ENCODE measurements around the gene VARS1. TPM values are rescaled to one million over a fixed set of nuclear protein-coding genes. Genes with fewer than 3 reads are reported as not detected.
A peak's percentile ranks its signal among the peaks of the same experiment; 100 is the strongest.

VARS1 gene
- total RNA-seq, 1 experiment from 2014 or later = 89.8 TPM

DNA sequence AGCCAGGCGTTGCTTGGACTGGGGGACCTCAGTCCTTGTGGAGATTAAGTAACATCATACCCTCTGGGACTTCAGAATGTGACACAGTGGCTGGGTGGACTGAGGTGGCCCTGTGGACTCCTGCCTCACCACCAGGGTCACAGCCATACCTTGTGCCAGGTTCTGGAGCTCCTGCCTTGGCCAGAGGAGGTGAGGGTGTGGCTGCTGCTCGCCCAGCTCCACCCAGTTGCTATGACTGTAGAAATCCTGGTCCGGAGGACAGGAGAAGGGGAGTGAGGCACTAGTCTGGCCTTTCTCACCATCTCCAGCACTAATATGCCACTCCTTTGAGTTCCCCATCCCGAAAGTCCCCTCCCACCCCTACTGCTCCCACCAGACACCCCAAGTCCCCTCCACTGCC is 20.4 kb downstream of the VARS1 start:
- peak; percentile 36 for ATAC-seq
- intact Hi-C loops (cut with micrococcal nuclease) = no loop called here
- peak; percentile 54 for DNase-seq
- Histone ChIP-seq H3K79me2 (ENCODE audit: low read length) (no peaks in the 10 kb centered on the region), H2AFZ (ENCODE audit: low read length) (no peak overlapping the region), H3K4me2 (ENCODE audit: low read length) (no peak overlapping the region), H3K27ac (ENCODE audit: low read length) (no peak overlapping the region; the same call in 1 of the 2 replicates), H3F3A (ENCODE audit: low read length, unreplicated experiment) (peaks cover 3% of the 10 kb centered on the region), H3K4me1 (ENCODE audit: insufficient read depth, low read length) (peaks cover 29% of the 10 kb centered on the region), H3K27me3 (ENCODE audit: low read length) (no peaks in the 10 kb centered on the region), H3K4me3 (ENCODE audit: low read length) (no peak overlapping the region), H4K20me1 (ENCODE audit: low read length) (no peaks in the 10 kb centered on the region), H3K9me2 (replicated peaks; ENCODE audit: low read length) (no peaks in the 10 kb centered on the region), H3K9me3 (ENCODE audit: low read length) (no peaks in the 10 kb centered on the region), H3K9ac (ENCODE audit: low read length) (no peak overlapping the region), H3K36me3 (ENCODE audit: low read depth, low read length) (peaks cover 18% of the 10 kb centered on the region; the same call in 1 of the 2 replicates)
- BruUV-seq (replicated peaks) = no TSS peak
- TF ChIP-seq EZH2phosphoT487 (IDR thresholded peaks at IDR 0.05; ENCODE audit: borderline replicate concordance, low read length) = no peak
- ChIA-PET POLR2A (ENCODE audit: unreplicated experiment) (interaction anchor here (0.6 kb wide), 1 partner anchor 52 kb away, joined by 3 read pairs; the partner anchor contains the start of gene HSPA1B), CTCF (interaction anchor here (0.7 to 0.9 kb wide), 2 partner anchors 40 to 52 kb away, joined by 3 read pairs; partner anchors contain the start of gene HSPA1A)

DNA sequence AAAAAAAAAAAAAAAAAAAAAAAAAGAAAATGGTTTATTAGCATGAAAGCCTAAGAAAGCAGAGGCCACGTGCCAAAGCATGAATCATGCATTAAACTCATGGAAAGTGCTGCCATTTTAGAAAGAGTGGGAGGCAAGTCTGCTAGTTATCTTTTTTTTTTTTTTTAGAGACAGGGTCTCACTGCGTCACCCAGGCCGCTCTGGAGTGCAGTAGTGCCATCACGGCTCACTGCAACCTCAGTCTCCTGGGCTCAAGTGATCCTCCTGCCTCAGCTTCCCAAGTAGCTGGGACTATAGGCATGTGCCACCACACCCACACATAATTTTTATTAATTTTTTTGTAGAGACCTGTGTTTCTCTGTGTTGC is 23.6 kb downstream of the VARS1 start:
- no TSS peak for BruUV-seq (replicated peaks)

DNA sequence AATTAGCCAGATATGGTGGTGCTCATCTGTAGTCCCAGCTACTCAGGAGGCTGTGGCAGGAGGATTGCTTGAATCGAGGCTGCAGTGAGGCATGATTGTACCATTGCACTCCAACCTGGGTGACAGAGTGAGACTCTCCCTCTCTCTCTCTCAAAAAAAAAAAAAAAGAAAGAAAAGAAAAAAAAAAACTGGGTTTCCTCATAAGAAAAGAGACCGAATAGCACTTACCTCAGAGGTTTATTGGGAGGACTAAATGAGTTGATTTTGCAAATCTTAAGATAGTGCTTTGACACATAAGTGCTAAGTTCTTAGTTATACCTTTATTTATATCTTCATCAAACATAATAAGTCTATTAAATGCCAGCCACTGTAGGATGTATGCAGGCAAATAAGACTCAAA is 24.7 kb downstream of the VARS1 start:
- POLR2A ChIA-PET (ENCODE audit: unreplicated experiment) = interaction anchor here (0.6 to 0.7 kb wide), 2 partner anchors 18 to 44 kb away, joined by 3 read pairs; partner anchors contain the start of gene HSPA1L

More for the DNA sequence above, 23.6 kb downstream of the VARS1 start:
- Histone ChIP-seq H3K27me3 (ENCODE audit: low read length) (no peaks in the 10 kb centered on the region), H3K9me3 (ENCODE audit: low read length) (no peaks in the 10 kb centered on the region), H3K9ac (ENCODE audit: low read length) (no peak overlapping the region), H3K36me3 (ENCODE audit: low read depth, low read length) (peaks cover 2% of the 10 kb centered on the region; the same call in 1 of the 2 replicates), H4K20me1 (ENCODE audit: low read length) (no peaks in the 10 kb centered on the region), H3K4me2 (ENCODE audit: low read length) (no peak overlapping the region), H3F3A (ENCODE audit: low read length, unreplicated experiment) (no peaks in the 10 kb centered on the region), H3K4me1 (ENCODE audit: insufficient read depth, low read length) (peaks cover 20% of the 10 kb centered on the region), H3K79me2 (ENCODE audit: low read length) (no peaks in the 10 kb centered on the region), H2AFZ (ENCODE audit: low read length) (no peak overlapping the region), H3K4me3 (ENCODE audit: low read length) (no peak overlapping the region), H3K27ac (ENCODE audit: low read length) (no peak overlapping the region), H3K9me2 (replicated peaks; ENCODE audit: low read length) (no peaks in the 10 kb centered on the region)
- DNase-seq (no peak), ATAC-seq (no peak)
- ChIA-PET POLR2A (ENCODE audit: unreplicated experiment) (no interaction called here), CTCF (no interaction called here)
- intact Hi-C loops (cut with micrococcal nuclease) = loop anchor here (2.0 kb wide), 2 partner anchors 59 to 91 kb away; partner anchors contain the start of gene NEU1
- TF ChIP-seq EZH2phosphoT487 (IDR thresholded peaks at IDR 0.05; ENCODE audit: borderline replicate concordance, low read length) = no peak

More for the DNA sequence above, 24.7 kb downstream of the VARS1 start:
- no peaks in the 10 kb centered on the region for H3F3A ChIP-seq (ENCODE audit: low read length, unreplicated experiment)
- H4K20me1 ChIP-seq (ENCODE audit: low read length) = no peaks in the 10 kb centered on the region
- no peak overlapping the region for H3K4me3 ChIP-seq (ENCODE audit: low read length)
- H3K27ac ChIP-seq (ENCODE audit: low read length) = no peak overlapping the region
- CTCF ChIA-PET = interaction anchor here (0.6 kb wide), 1 partner anchor 425 kb away, joined by 3 read pairs; no protein-coding TSS in a partner anchor
- no peaks in the 10 kb centered on the region for H3K9me3 ChIP-seq (ENCODE audit: low read length)
- TF ChIP-seq, protein P1, sequence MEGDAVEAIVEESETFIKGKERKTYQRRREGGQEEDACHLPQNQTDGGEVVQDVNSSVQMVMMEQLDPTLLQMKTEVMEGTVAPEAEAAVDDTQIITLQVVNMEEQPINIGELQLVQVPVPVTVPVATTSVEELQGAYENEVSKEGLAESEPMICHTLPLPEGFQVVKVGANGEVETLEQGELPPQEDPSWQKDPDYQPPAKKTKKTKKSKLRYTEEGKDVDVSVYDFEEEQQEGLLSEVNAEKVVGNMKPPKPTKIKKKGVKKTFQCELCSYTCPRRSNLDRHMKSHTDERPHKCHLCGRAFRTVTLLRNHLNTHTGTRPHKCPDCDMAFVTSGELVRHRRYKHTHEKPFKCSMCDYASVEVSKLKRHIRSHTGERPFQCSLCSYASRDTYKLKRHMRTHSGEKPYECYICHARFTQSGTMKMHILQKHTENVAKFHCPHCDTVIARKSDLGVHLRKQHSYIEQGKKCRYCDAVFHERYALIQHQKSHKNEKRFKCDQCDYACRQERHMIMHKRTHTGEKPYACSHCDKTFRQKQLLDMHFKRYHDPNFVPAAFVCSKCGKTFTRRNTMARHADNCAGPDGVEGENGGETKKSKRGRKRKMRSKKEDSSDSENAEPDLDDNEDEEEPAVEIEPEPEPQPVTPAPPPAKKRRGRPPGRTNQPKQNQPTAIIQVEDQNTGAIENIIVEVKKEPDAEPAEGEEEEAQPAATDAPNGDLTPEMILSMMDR (conservative IDR thresholded peaks at IDR 0.05; ENCODE audit: low read depth, low read length) = no peak
- TF ChIP-seq EZH2 (IDR thresholded peaks at IDR 0.05; ENCODE audit: low read length, unreplicated experiment) (no peak), EZH2phosphoT487 (IDR thresholded peaks at IDR 0.05; ENCODE audit: borderline replicate concordance, low read length) (no peak)
- BruUV-seq (replicated peaks) = no TSS peak
- ATAC-seq (no peak), DNase-seq (no peak)
- H3K79me2 ChIP-seq (ENCODE audit: low read length) = no peaks in the 10 kb centered on the region
- H3K27me3 ChIP-seq (ENCODE audit: low read length) = no peaks in the 10 kb centered on the region
- no peak overlapping the region for H2AFZ ChIP-seq (ENCODE audit: low read length)
- H3K4me1 ChIP-seq (ENCODE audit: insufficient read depth, low read length) = peaks cover 9% of the 10 kb centered on the region
- no peak overlapping the region for H3K9ac ChIP-seq (ENCODE audit: low read length)
- no peaks in the 10 kb centered on the region for H3K9me2 ChIP-seq (replicated peaks; ENCODE audit: low read length)
- intact Hi-C loops (cut with micrococcal nuclease) = no loop called here
- H3K4me2 ChIP-seq (ENCODE audit: low read length) = no peak overlapping the region
- H3K36me3 ChIP-seq (ENCODE audit: low read depth, low read length) = peaks cover 2% of the 10 kb centered on the region; the same call in 1 of the 2 replicates

Data from PC-3 (cell line).